Fibroblast of lung (primary cell): ENCODE measurements around the gene IER3. TPM values are rescaled to one million over a fixed set of nuclear protein-coding genes. Genes with fewer than 3 reads are reported as not detected.

Experiments
- DNase-seq, 2 donors: peaks; one replicate each; pipeline versions ENCODE4 v3.0.0 to v3.0.0-alpha.2; 2010; ENCODE audit warnings: low read depth in 2 of 2
- H2AFZ ChIP-seq: 2 replicates; pipeline ENCODE4 v1.5.1; 2012; ENCODE audit warnings: low read length, control low read depth, inconsistent platforms
- H3K27ac ChIP-seq: 2 replicates; pipeline ENCODE4 v1.5.1; 2011; ENCODE audit warnings: low read length, control low read depth; ENCODE audit not compliant: insufficient read depth
- H3K27me3 ChIP-seq: 2 replicates; pipeline ENCODE4 v1.5.1; 2011; ENCODE audit warnings: mild to moderate bottlenecking, low read length; ENCODE audit not compliant: control insufficient read depth, insufficient read depth
- H3K36me3 ChIP-seq: 2 replicates; pipeline ENCODE4 v1.5.1; 2011; ENCODE audit warnings: low read length; ENCODE audit not compliant: control insufficient read depth, insufficient read depth
- H3K4me1 ChIP-seq: 2 replicates; pipeline ENCODE4 v1.5.1; 2011; ENCODE audit warnings: low read length; ENCODE audit not compliant: control insufficient read depth, insufficient read depth; ENCODE audit errors: extremely low read depth
- H3K4me2 ChIP-seq: 2 replicates; pipeline ENCODE4 v1.5.1; 2011; ENCODE audit warnings: low read length, control low read depth; ENCODE audit not compliant: insufficient read depth; ENCODE audit errors: extremely low read depth
- H3K4me3 ChIP-seq, 4 experiments: fragments of 200-600 bp in 1 of 4; sonication (generic) in 1 of 4; replicated peaks in 1 of 4; 2 replicates each; pipeline ENCODE4 v1.5.1; 2011 to 2016; ENCODE audit warnings: low read length in 4 of 4, low read depth in 3 of 4, mild to moderate bottlenecking in 3 of 4, control low read depth in 2 of 4, inconsistent platforms in 1 of 4, mixed read lengths in 1 of 4; ENCODE audit not compliant: insufficient read depth in 1 of 4; ENCODE audit errors: control extremely low read depth in 1 of 4
- H3K79me2 ChIP-seq: 2 replicates; pipeline ENCODE4 v1.5.1; 2012; ENCODE audit warnings: mild to moderate bottlenecking, low read length, inconsistent platforms; ENCODE audit not compliant: control insufficient read depth, insufficient read depth
- H3K9ac ChIP-seq: 2 replicates; pipeline ENCODE4 v1.5.1; 2011; ENCODE audit warnings: mild to moderate bottlenecking, low read length, control low read depth; ENCODE audit not compliant: insufficient read depth
- H3K9me3 ChIP-seq: 2 replicates; pipeline ENCODE4 v1.5.1; 2012; ENCODE audit warnings: low read depth, low read length; ENCODE audit not compliant: control insufficient read depth, insufficient read depth
- H4K20me1 ChIP-seq: 2 replicates; pipeline ENCODE4 v1.5.1; 2011; ENCODE audit warnings: low read length; ENCODE audit not compliant: control insufficient read depth, insufficient read depth; ENCODE audit errors: extremely low read depth
- CTCF ChIP-seq, 2 donors: IDR thresholded peaks in 1 of 2; conservative IDR thresholded peaks in 1 of 2; 1 replicate in 1 of 2; 2 replicates in 1 of 2; pipeline ENCODE4 v1.5.1; 2011 to 2012; ENCODE audit warnings: low read length in 2 of 2, control low read depth in 1 of 2, inconsistent platforms in 1 of 2, low read depth in 1 of 2, mild to moderate bottlenecking in 1 of 2
- EZH2 ChIP-seq: IDR thresholded peaks from 2 replicates; pipeline ENCODE4 v1.5.1; 2012; ENCODE audit warnings: low read length, control low read depth, mild to moderate bottlenecking; ENCODE audit errors: missing control alignments
- polyA plus RNA-seq, 2 donors: library from polyadenylated mRNA; depleted of rRNA in 1 of 2; stranded (reverse) in 1 of 2; unstranded in 1 of 2; fragments of >200 nt; gene quantifications; 2 replicates each; pipeline ENCODE4 v1.2.1, GENCODE V29; 2011 to 2012; ENCODE audit warnings: missing spikeins in 1 of 2
- total RNA-seq: library from RNA; depleted of rRNA; stranded (reverse); fragments of >200 nt; gene quantifications from 2 replicates; pipeline ENCODE4 v1.2.1, GENCODE V29; 2014

Gene IER3
- total and polyA plus RNA-seq, 2 donors (not counting 1 experiment from before 2014, with no cell fraction given), result 34.2 to 43.3 TPM

DNA sequence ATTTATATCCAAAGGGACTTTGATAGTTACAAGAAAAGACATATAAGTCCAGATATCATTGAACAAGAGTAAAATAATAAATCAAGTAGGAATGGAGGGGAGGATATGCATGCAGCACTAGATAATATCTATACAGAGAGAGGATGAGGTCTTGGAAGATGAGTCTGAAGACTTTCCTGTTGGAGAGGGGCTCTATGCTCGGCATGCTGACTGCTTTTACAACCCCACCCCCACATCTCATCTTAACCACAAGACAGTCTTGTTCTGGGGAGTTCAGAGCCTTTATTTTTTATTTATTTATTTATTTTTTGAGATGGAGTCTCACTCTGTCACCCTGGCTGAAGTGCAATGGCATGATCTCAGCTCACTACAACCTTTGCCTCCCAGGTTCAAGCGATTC lies 48.4 kb upstream of the IER3 start:
- TF ChIP-seq CTCF (conservative IDR thresholded peaks at IDR 0.05 in 1 of 2, IDR thresholded peaks at IDR 0.05 in 1 of 2; ENCODE audit: low read depth in 1 of 2, low read length in 2 of 2) (no peak), EZH2 (no peak)
- no peaks in the 10 kb centered on the region for H3K79me2 ChIP-seq
- H3K27me3 ChIP-seq, result no peaks in the 10 kb centered on the region
- no peak overlapping the region for H3K4me2 ChIP-seq
- H2AFZ ChIP-seq, result no peak overlapping the region
- no peak overlapping the region for H3K4me3 ChIP-seq
- H3K4me1 ChIP-seq, result no peaks in the 10 kb centered on the region
- no peak overlapping the region for H3K9ac ChIP-seq
- no peaks in the 10 kb centered on the region for H3K9me3 ChIP-seq
- no peak overlapping the region for H3K27ac ChIP-seq
- H3K36me3 ChIP-seq, result no peaks in the 10 kb centered on the region
- no peak for DNase-seq
- no peaks in the 10 kb centered on the region for H4K20me1 ChIP-seq

GRCh38 chr6:30790724-30791383 lies 46.5 kb upstream of the IER3 start:
- DNase-seq, result no peak
- Histone ChIP-seq H3K4me3 (no peak overlapping the region), H4K20me1 (no peaks in the 10 kb centered on the region), H3K9ac (no peak overlapping the region), H3K36me3 (no peaks in the 10 kb centered on the region), H3K27ac (no peak overlapping the region), H3K4me1 (no peaks in the 10 kb centered on the region), H2AFZ (no peak overlapping the region), H3K4me2 (no peak overlapping the region), H3K27me3 (no peaks in the 10 kb centered on the region), H3K9me3 (no peaks in the 10 kb centered on the region), H3K79me2 (no peaks in the 10 kb centered on the region)
- TF ChIP-seq CTCF (conservative IDR thresholded peaks at IDR 0.05 in 1 of 2, IDR thresholded peaks at IDR 0.05 in 1 of 2; ENCODE audit: low read depth in 1 of 2, low read length in 2 of 2) (no peak), EZH2 (no peak)

- no peaks in the 10 kb centered on the region for H3K79me2 ChIP-seq
- H2AFZ ChIP-seq, result no peak overlapping the region
- DNase-seq, result no peak
- H3K36me3 ChIP-seq, result no peaks in the 10 kb centered on the region
- no peaks in the 10 kb centered on the region for H3K27me3 ChIP-seq
- H3K9me3 ChIP-seq, result no peaks in the 10 kb centered on the region
- no peak overlapping the region for H3K4me3 ChIP-seq
- no peak overlapping the region for H3K27ac ChIP-seq
- no peaks in the 10 kb centered on the region for H3K4me1 ChIP-seq
- no peak overlapping the region for H3K9ac ChIP-seq
- no peak for TF ChIP-seq EZH2
- TF ChIP-seq CTCF (conservative IDR thresholded peaks at IDR 0.05 in 1 of 2, IDR thresholded peaks at IDR 0.05 in 1 of 2; ENCODE audit: low read depth in 1 of 2, low read length in 2 of 2), result no peak
- H4K20me1 ChIP-seq, result no peaks in the 10 kb centered on the region
- no peak overlapping the region for H3K4me2 ChIP-seq
Observed at GRCh38 chr6:30789606-30790005, 45.3 kb upstream of the IER3 start.
